IMR-90 (cell line): ENCODE data around the gene CIC. TPM values are rescaled to one million over a fixed set of nuclear protein-coding genes. Genes with fewer than 3 reads are reported as not detected.
A peak's percentile ranks its signal among the peaks of the same experiment; 100 is the strongest.

Experiments
- ATAC-seq: fragments of 200-7000 bp; cut with Tn5 transposase; 2 replicates; pipeline ENCODE4 v1.9.1; 2020; ENCODE audit warnings: low read depth, mild to moderate bottlenecking, moderate library complexity
- BruUV-seq: library from RNA; stranded (reverse); fragments of 400-500 nt; replicated peaks from 2 replicates; lab custom pipeline; 2021; lab: Mats Ljungman, UMichigan
- CTCF ChIA-PET: fragments of 300-600 bp; formaldehyde crosslinking; extraction: SDS; loops from one replicate; lab custom pipeline; 2021; ENCODE audit warnings: antibody characterized with exemption; lab: Yijun Ruan, JAX
- POLR2A ChIA-PET: fragments of 300-600 bp; sonication (Branson Sonifier 250); formaldehyde crosslinking; loops from one replicate; lab custom pipeline; 2022; ENCODE audit warnings: antibody characterized with exemption; ENCODE audit not compliant: unreplicated experiment; lab: Charles Lee
- DNase-seq: peaks from one replicate; pipeline ENCODE4 v3.0.0; 2013
- H2AFZ ChIP-seq: replicated peaks from 2 replicates; pipeline ENCODE3; 2013; ENCODE audit warnings: low read length, mild to moderate bottlenecking; ENCODE audit not compliant: poor library complexity
- H2AK5ac ChIP-seq: 2 replicates; pipeline ENCODE4 v1.6.1; 2013; ENCODE audit warnings: low read depth, low read length, inconsistent platforms
- H2AK9ac ChIP-seq: replicated peaks from 2 replicates; pipeline ENCODE3; 2013; ENCODE audit warnings: mild to moderate bottlenecking, low read depth, low read length, moderate library complexity; ENCODE audit not compliant: poor library complexity
- H2BK120ac ChIP-seq: 2 replicates; pipeline ENCODE4 v1.6.1; 2013; ENCODE audit warnings: low read depth, low read length, inconsistent platforms
- H2BK15ac ChIP-seq: 3 replicates; pipeline ENCODE4 v1.6.1; 2013; ENCODE audit warnings: low read depth, low read length, inconsistent platforms
- H2BK20ac ChIP-seq: 2 replicates; pipeline ENCODE4 v1.6.1; 2013; ENCODE audit warnings: low read depth, mild to moderate bottlenecking, inconsistent platforms, low read length, moderate library complexity
- H2BK5ac ChIP-seq: 2 replicates; pipeline ENCODE4 v1.6.1; 2013; ENCODE audit warnings: mild to moderate bottlenecking, low read depth, low read length, inconsistent platforms; ENCODE audit not compliant: poor library complexity, severe bottlenecking
- H3K14ac ChIP-seq: replicated peaks from 2 replicates; pipeline ENCODE4 v1.6.1; 2013; ENCODE audit warnings: low read depth, low read length, inconsistent platforms
- H3K18ac ChIP-seq: 2 replicates; pipeline ENCODE4 v1.6.1; 2013; ENCODE audit warnings: low read depth, low read length, control low read depth
- H3K23ac ChIP-seq: 2 replicates; pipeline ENCODE4 v1.6.1; 2013; ENCODE audit warnings: low read depth, low read length, inconsistent platforms
- H3K27ac ChIP-seq: 2 replicates; pipeline ENCODE4 v1.5.1; 2013; ENCODE audit warnings: mild to moderate bottlenecking, control low read depth, low read length; ENCODE audit not compliant: insufficient read depth
- H3K27me3 ChIP-seq: 2 replicates; pipeline ENCODE4 v1.6.1; 2013; ENCODE audit warnings: low read length; ENCODE audit not compliant: control insufficient read depth, insufficient read depth
- H3K36me3 ChIP-seq: 2 replicates; pipeline ENCODE4 v1.6.1; 2013; ENCODE audit warnings: low read length, mixed read lengths; ENCODE audit not compliant: control insufficient read depth, insufficient read depth
- H3K4ac ChIP-seq: 2 replicates; pipeline ENCODE4 v1.6.1; 2013; ENCODE audit warnings: low read depth, low read length, inconsistent platforms
- H3K4me1 ChIP-seq: 2 replicates; pipeline ENCODE4 v1.6.1; 2013; ENCODE audit warnings: low read length, mixed read lengths; ENCODE audit not compliant: control insufficient read depth, insufficient read depth
- H3K4me2 ChIP-seq: 2 replicates; pipeline ENCODE4 v1.6.1; 2013; ENCODE audit warnings: low read depth, mild to moderate bottlenecking, control low read depth, low read length, moderate library complexity
- H3K4me3 ChIP-seq: 2 replicates; pipeline ENCODE4 v1.5.1; 2013; ENCODE audit warnings: low read depth, mild to moderate bottlenecking, control low read depth, low read length, moderate library complexity; ENCODE audit not compliant: insufficient read depth
- H3K56ac ChIP-seq: 2 replicates; pipeline ENCODE4 v1.6.1; 2013; ENCODE audit warnings: low read length, inconsistent platforms; ENCODE audit not compliant: insufficient read depth; ENCODE audit errors: extremely low read depth
- H3K79me1 ChIP-seq, 2 experiments: 2 replicates each; pipeline ENCODE4 v1.6.1; 2013; ENCODE audit warnings: low read length in 2 of 2, inconsistent platforms in 1 of 2, low read depth in 1 of 2
- H3K9ac ChIP-seq: 2 replicates; pipeline ENCODE4 v1.6.1; 2013; ENCODE audit warnings: low read depth, low read length, control low read depth
- H3K9me1 ChIP-seq: 2 replicates; pipeline ENCODE4 v1.6.1; 2013; ENCODE audit warnings: low read length, inconsistent platforms; ENCODE audit not compliant: insufficient read depth
- H3K9me3 ChIP-seq: 2 replicates; pipeline ENCODE4 v1.6.1; 2013; ENCODE audit warnings: low read length; ENCODE audit not compliant: control insufficient read depth, insufficient read depth
- H4K20me1 ChIP-seq: 2 replicates; pipeline ENCODE4 v1.6.1; 2013; ENCODE audit warnings: low read length, inconsistent platforms; ENCODE audit not compliant: insufficient read depth
- H4K5ac ChIP-seq: 2 replicates; pipeline ENCODE4 v1.6.1; 2013; ENCODE audit warnings: mild to moderate bottlenecking, low read depth, low read length, control low read depth
- H4K8ac ChIP-seq, 2 experiments: 2 replicates each; pipeline ENCODE4 v1.6.1; 2013; ENCODE audit warnings: low read depth in 2 of 2, low read length in 2 of 2, control low read depth in 1 of 2, inconsistent platforms in 1 of 2
- H4K91ac ChIP-seq: 2 replicates; pipeline ENCODE4 v1.6.1; 2013; ENCODE audit warnings: low read depth, low read length, inconsistent platforms; ENCODE audit not compliant: insufficient read depth
- WGBS, 2 experiments: methylation state at CpG; one replicate each; pipeline versions ENCODE4 v1.1.5 to v1.1.7; 2013; ENCODE audit warnings: missing lambda C conversion rate in 2 of 2; ENCODE audit not compliant: insufficient read length in 1 of 2; ENCODE audit errors: extremely low coverage in 2 of 2; 5-methylcytosine and 5-hydroxymethylcytosine counted together
- dilution Hi-C: fragments of 300-500 bp; cut with HindIII; formaldehyde crosslinking; loops from one replicate; pipeline ENCODE4 v1.14.3; 2018; ENCODE audit warnings: low sequenced_read_pairs; ENCODE audit not compliant: unreplicated experiment
- in situ Hi-C: fragments of 300-500 bp; cut with MboI; formaldehyde crosslinking; loops from 3 replicates; pipeline ENCODE4 v1.14.3; 2019; ENCODE audit warnings: low sequenced_read_pairs, inconsistent platforms, mixed read lengths
- intact Hi-C: fragments of 100-400 bp; cut with micrococcal nuclease; formaldehyde crosslinking; loops from 2 replicates; pipeline ENCODE4 v1.10.0; 2022
- polyA plus RNA-seq, 3 experiments: library from polyadenylated mRNA; depleted of rRNA; stranded (reverse); fragments of >200 nt; gene quantifications; 2 replicates each; pipeline ENCODE4 v1.2.3, GENCODE V29; 2012; ENCODE audit warnings: low replicate concordance in 1 of 3
- total RNA-seq: library from RNA; depleted of rRNA; stranded (reverse); fragments of >200 nt; gene quantifications from 2 replicates; pipeline ENCODE4 v1.2.3, GENCODE V29; 2012
- TF ChIP-seq, protein P1 (sequence below): fragments of 150-350 bp; IDR thresholded peaks from 2 replicates; pipeline ENCODE4 v1.6.1; 2017; ENCODE audit warnings: mild to moderate bottlenecking, antibody characterized with exemption, low read length, low read depth
- TF ChIP-seq, protein P2 (sequence below): fragments of 150-350 bp; IDR thresholded peaks from 2 replicates; pipeline ENCODE4 v1.6.1; 2016; ENCODE audit warnings: low read depth, mild to moderate bottlenecking, low read length, moderate library complexity, borderline replicate concordance

CIC gene
- total and polyA plus RNA-seq, 2 of the 4 experiments (the other 2 are of a cell fraction) = 1.8 to 23.2 TPM

DNA sequence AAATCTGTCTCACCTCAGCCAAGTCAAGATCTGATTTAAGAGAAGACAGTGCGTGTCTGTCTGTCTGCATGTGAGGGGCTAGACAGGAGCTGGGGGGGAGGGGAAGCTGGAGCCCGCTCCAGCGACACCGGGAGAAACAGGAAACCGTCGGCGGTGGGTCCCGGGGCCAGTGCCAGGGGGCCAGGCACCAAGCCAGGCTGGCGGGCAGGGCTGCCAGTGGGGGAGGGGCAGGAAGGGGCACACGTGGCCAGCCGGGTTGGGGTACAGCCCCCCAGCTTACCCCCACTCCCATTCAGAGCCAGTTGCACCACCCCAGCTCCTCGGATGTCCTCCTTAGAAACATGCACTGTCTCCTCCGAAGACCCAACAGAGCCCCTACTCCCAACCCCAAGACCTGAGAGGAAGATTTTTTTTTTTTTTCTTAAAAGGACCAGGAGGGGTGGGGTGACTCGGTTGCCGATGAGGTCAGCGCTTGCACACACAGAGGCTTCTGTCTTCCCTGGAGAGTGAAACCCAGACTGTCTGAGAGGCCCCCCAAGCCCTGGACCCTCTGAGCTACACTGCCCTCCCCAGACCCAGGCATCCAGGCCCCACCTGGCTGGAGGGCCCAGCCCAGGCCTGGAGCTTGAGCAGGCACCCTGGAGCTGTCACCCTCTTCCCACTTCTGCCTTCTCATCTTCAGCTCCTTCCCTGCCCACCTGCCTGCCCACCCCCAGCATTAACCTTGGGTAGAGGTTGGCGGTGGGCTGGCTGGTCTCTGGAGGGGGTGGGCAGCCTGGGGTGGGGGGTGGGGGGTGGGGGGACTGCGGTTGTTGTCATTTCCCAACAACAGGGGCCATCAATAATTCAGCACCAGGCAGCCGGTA is 18.2 kb upstream of the CIC start:
- ChIA-PET POLR2A (interaction anchor here (1.7 kb wide), 1 partner anchor 8 kb away, joined by 4 read pairs; no protein-coding TSS in a partner anchor), CTCF (interaction anchor here (0.6 kb wide), 1 partner anchor 142 kb away, joined by 5 read pairs; no protein-coding TSS in a partner anchor)
- Histone ChIP-seq H2BK15ac (no peak overlapping the region; the same call in 2 of the 3 replicates), H3K14ac (peak overlapping the region; percentile 68; the same call in 1 of the 2 replicates), H2BK20ac (0 out of 2 replicates have a peak overlapping the region, but pooled peaks have one; percentile 55), H3K9me1 (peaks cover 7% of the 10 kb centered on the region; the same call in 1 of the 2 replicates), H3K4me1 (peaks cover 24% of the 10 kb centered on the region), H3K23ac (peak overlapping the region; percentile 92), H3K56ac (peak overlapping the region; percentile 49), H2AK5ac (peak overlapping the region; percentile 90), H2AK9ac (peak overlapping the region; percentile 93), H4K20me1 (peaks cover 53% of the 10 kb centered on the region), H4K8ac (peak overlapping the region; percentile 61 to 79; a peak in 1 of 4 replicates), H3K4me2 (peak overlapping the region; percentile 65), H3K79me1 (peaks cover 6 to 57% of the 10 kb centered on the region in 2 experiments; a peak in 3 of 4 replicates), H3K9ac (peak overlapping the region; percentile 53), H2AFZ (peak overlapping the region; percentile 34), H3K36me3 (peaks cover 15% of the 10 kb centered on the region), H2BK5ac (peak overlapping the region; percentile 78), H4K5ac (peak overlapping the region; percentile 63; the same call in 1 of the 2 replicates), H3K9me3 (no peaks in the 10 kb centered on the region), H2BK120ac (peak overlapping the region; percentile 59; the same call in 1 of the 2 replicates), H3K4me3 (no peak overlapping the region), H3K27me3 (no peaks in the 10 kb centered on the region), H4K91ac (peak overlapping the region; percentile 68), H3K4ac (peak overlapping the region; percentile 63), H3K18ac (0 out of 2 replicates have a peak overlapping the region, but pooled peaks have one; percentile 62), H3K27ac (peak overlapping the region; percentile 82)
- intact Hi-C loops (no loop called here), dilution Hi-C loops (no loop called here), in situ Hi-C loops (no loop called here)
- WGBS, 2 experiments = 10% methylated on average over 2 of the region's 19 CpGs; no CpG with 5 or more reads in 1 of the 2 experiments
- BruUV-seq = no TSS peak
- ATAC-seq (no peak), DNase-seq (peak; percentile 50)
- TF ChIP-seq, protein P1, sequence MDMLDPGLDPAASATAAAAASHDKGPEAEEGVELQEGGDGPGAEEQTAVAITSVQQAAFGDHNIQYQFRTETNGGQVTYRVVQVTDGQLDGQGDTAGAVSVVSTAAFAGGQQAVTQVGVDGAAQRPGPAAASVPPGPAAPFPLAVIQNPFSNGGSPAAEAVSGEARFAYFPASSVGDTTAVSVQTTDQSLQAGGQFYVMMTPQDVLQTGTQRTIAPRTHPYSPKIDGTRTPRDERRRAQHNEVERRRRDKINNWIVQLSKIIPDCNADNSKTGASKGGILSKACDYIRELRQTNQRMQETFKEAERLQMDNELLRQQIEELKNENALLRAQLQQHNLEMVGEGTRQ = 0 out of 2 replicates have a peak, but pooled peaks have one; percentile 37
- TF ChIP-seq, protein P2, sequence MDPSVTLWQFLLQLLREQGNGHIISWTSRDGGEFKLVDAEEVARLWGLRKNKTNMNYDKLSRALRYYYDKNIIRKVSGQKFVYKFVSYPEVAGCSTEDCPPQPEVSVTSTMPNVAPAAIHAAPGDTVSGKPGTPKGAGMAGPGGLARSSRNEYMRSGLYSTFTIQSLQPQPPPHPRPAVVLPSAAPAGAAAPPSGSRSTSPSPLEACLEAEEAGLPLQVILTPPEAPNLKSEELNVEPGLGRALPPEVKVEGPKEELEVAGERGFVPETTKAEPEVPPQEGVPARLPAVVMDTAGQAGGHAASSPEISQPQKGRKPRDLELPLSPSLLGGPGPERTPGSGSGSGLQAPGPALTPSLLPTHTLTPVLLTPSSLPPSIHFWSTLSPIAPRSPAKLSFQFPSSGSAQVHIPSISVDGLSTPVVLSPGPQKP = no peak
